ENCODE data around the gene SRR. TPM values are rescaled to one million over a fixed set of nuclear protein-coding genes. Genes with fewer than 3 reads are reported as not detected.
A peak's percentile ranks its signal among the peaks of the same experiment; 100 is the strongest.

The SRR gene
- total and polyA plus RNA-seq, 3 experiments from 2014 or later: 5.7 to 13.4 (median 11.7) TPM

DNA sequence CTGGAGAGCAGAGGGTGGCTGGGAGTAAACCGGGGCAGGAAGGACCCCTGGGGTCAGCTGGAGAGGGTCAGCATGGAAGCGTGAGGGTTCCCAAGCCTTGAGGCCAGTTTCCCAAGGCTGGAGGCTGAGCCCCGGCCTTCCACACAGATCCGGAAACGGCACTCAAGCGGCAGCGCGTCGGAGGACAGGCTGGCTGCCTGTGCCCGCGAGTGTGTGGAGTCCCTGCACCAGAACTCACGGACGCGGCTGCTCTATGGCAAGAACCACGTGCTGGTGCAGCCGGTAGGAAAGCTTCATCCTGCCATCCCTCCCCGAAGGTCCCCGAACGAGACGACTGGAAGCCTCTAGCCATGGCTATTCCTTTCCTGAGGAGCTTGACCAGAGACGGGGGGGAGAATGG lies 59.6 kb downstream of the SRR start:
- Mint-ChIP-seq H3K36me3 (peaks cover 0 to 75% (median 5%) of the 10 kb centered on the region in 3 donors), H3K27me3 (peaks cover 0 to 2% of the 10 kb centered on the region in 2 donors), H3K27ac (no peak overlapping the region), H3K4me3 (no peak overlapping the region), H3K9me3 (no peaks in the 10 kb centered on the region), H3K4me1 (no peaks in the 10 kb centered on the region)
- Histone ChIP-seq H3K9me3 (ENCODE audit: low read length) (no peaks in the 10 kb centered on the region), H3K27me3 (ENCODE audit: insufficient read depth, low read length, poor library complexity, severe bottlenecking) (no peaks in the 10 kb centered on the region), H3K4me1 (ENCODE audit: insufficient read depth, low read length) (no peaks in the 10 kb centered on the region), H3K27ac (ENCODE audit: low read depth, low read length) (no peak overlapping the region), H3K4me3 (ENCODE audit: low read length) (no peak overlapping the region), H3K36me3 (ENCODE audit: insufficient read depth, low read length) (peaks cover 6% of the 10 kb centered on the region)
- DNase-seq: no peak
- CTCF ChIA-PET: interaction anchor here (0.7 to 3.2 kb wide), 2 partner anchors 11 to 19 kb away, joined by 3 to 10 read pairs; no protein-coding TSS in a partner anchor
- POLR2A ChIA-PET: interaction anchor here (0.7 kb wide), 1 partner anchor 13 kb away, joined by 3 read pairs; no protein-coding TSS in a partner anchor

DNA sequence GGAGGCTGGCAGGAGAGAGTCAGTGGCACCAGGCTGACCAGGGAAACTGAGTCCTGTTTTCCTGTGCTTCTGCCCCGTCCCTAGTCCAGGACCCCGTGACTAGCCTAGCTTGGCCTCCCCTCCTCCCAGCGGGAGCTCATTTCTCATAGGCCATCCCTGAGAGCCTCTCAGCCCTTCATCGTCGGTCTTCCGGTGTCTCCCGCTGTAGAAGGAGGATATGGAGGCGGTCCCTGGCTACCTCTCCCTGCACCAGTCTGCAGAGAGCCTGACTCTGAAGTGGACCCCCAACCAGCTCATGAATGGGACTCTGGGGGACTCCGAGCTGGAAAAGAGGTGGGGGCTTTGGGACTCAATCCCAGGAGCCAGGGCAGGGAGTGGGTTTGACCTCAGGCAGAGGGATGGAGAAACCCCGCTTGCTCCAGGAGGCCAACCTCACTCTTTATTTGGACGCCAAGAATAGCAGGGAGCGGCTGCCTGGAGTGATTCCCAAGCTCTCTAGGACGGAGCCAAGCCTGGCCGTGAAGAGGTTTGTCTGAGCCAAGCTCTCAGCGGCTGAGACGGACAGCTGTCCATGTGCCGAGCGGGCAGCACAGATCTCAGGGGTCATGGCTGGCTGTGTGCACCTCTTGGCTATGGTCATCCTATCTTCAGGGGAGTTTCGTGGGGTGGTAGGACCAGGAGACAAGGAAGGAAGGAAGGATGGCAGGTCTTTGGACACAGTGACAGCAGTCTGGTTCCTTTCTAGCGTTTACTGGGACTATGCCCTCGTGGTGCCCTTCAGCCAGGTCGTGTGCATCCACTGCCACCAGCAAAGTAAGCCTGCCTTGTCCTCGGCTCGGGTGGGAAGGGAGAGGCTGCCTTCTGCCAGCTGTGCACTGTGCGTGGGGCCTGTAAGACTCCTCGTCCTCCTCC lies 60.4 kb downstream of the SRR start:
- Histone ChIP-seq H3K36me3 (ENCODE audit: insufficient read depth, low read length) (peaks cover 6% of the 10 kb centered on the region), H3K27ac (ENCODE audit: low read depth, low read length) (no peak overlapping the region), H3K9me3 (ENCODE audit: low read length) (no peaks in the 10 kb centered on the region), H3K27me3 (ENCODE audit: insufficient read depth, low read length, poor library complexity, severe bottlenecking) (no peaks in the 10 kb centered on the region), H3K4me1 (ENCODE audit: insufficient read depth, low read length) (no peaks in the 10 kb centered on the region), H3K4me3 (ENCODE audit: low read length) (no peak overlapping the region)
- Mint-ChIP-seq H3K27ac (no peak overlapping the region), H3K4me3 (no peak overlapping the region), H3K36me3 (peaks cover 0 to 74% (median 5%) of the 10 kb centered on the region in 3 donors), H3K27me3 (peaks cover 0 to 2% of the 10 kb centered on the region in 2 donors), H3K9me3 (no peaks in the 10 kb centered on the region), H3K4me1 (no peaks in the 10 kb centered on the region)
- ChIA-PET CTCF (interaction anchor here (0.7 to 3.2 kb wide), 2 partner anchors 11 to 18 kb away, joined by 3 to 10 read pairs; no protein-coding TSS in a partner anchor), POLR2A (interaction anchor here (0.7 kb wide), 1 partner anchor 14 kb away, joined by 3 read pairs; no protein-coding TSS in a partner anchor)
- DNase-seq: no peak

DNA sequence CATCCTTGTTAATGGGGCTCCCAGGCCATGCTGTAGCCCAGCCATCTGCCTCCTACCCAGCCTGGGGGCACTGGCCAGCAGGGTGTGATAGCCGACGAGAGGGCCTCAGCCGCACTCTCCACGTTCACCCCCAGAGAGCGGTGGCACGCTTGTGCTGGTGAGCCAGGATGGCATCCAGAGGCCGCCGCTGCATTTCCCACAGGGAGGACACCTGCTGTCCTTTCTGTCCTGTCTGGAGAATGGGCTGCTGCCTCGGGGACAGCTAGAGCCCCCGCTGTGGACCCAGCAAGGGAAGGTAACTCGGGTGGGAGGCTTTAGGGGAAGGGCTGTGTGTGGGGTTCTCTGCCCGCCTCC lies 61.0 kb downstream of the SRR start:
- Mint-ChIP-seq H3K9me3 (no peaks in the 10 kb centered on the region), H3K4me3 (no peak overlapping the region), H3K27ac (no peak overlapping the region), H3K27me3 (peaks cover 0 to 2% of the 10 kb centered on the region in 2 donors), H3K36me3 (peaks cover 0 to 70% (median 5%) of the 10 kb centered on the region in 3 donors), H3K4me1 (no peaks in the 10 kb centered on the region)
- Histone ChIP-seq H3K4me1 (ENCODE audit: insufficient read depth, low read length) (no peaks in the 10 kb centered on the region), H3K27ac (ENCODE audit: low read depth, low read length) (no peak overlapping the region), H3K36me3 (ENCODE audit: insufficient read depth, low read length) (peaks cover 6% of the 10 kb centered on the region), H3K27me3 (ENCODE audit: insufficient read depth, low read length, poor library complexity, severe bottlenecking) (no peaks in the 10 kb centered on the region), H3K9me3 (ENCODE audit: low read length) (no peaks in the 10 kb centered on the region), H3K4me3 (ENCODE audit: low read length) (no peak overlapping the region)
- no peak for DNase-seq
- ChIA-PET CTCF (interaction anchor here (1.1 to 3.2 kb wide), 2 partner anchors 12 to 18 kb away, joined by 4 to 10 read pairs; no protein-coding TSS in a partner anchor), POLR2A (no interaction called here)

DNA sequence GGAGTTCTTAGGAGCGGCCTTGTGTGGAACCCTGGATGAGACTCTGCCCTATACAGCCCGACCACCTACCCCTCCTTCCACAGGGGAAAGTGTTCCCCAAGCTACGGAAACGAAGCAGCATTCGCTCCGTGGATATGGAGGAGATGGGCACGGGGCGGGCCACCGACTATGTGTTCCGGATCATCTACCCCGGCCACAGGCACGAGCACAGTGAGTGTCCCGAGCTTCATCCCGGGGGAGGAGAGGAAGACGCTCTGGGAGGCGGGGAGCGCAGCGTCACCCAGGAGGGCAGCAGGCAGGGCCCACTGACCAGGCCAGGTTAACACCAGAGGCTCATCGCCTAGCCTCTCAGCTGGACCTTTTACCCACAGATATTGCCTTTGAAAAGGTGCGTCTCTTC lies 61.4 kb downstream of the SRR start:
- H3K4me1 ChIP-seq (ENCODE audit: insufficient read depth, low read length): no peaks in the 10 kb centered on the region
- H3K27ac Mint-ChIP-seq: no peak overlapping the region
- ChIA-PET POLR2A (no interaction called here), CTCF (interaction anchor here (1.1 to 3.2 kb wide), 2 partner anchors 12 to 17 kb away, joined by 4 to 10 read pairs; no protein-coding TSS in a partner anchor)
- DNase-seq: no peak
- H3K4me3 Mint-ChIP-seq: no peak overlapping the region
- no peak overlapping the region for H3K27ac ChIP-seq (ENCODE audit: low read depth, low read length)
- no peak overlapping the region for H3K4me3 ChIP-seq (ENCODE audit: low read length)
- H3K27me3 Mint-ChIP-seq: peaks cover 0 to 2% of the 10 kb centered on the region in 2 donors
- peaks cover 0 to 73% (median 5%) of the 10 kb centered on the region in 3 donors for H3K36me3 Mint-ChIP-seq
- H3K9me3 Mint-ChIP-seq: no peaks in the 10 kb centered on the region
- H3K4me1 Mint-ChIP-seq: no peaks in the 10 kb centered on the region
- H3K9me3 ChIP-seq (ENCODE audit: low read length): no peaks in the 10 kb centered on the region
- peaks cover 6% of the 10 kb centered on the region for H3K36me3 ChIP-seq (ENCODE audit: insufficient read depth, low read length)
- no peaks in the 10 kb centered on the region for H3K27me3 ChIP-seq (ENCODE audit: insufficient read depth, low read length, poor library complexity, severe bottlenecking)

DNA sequence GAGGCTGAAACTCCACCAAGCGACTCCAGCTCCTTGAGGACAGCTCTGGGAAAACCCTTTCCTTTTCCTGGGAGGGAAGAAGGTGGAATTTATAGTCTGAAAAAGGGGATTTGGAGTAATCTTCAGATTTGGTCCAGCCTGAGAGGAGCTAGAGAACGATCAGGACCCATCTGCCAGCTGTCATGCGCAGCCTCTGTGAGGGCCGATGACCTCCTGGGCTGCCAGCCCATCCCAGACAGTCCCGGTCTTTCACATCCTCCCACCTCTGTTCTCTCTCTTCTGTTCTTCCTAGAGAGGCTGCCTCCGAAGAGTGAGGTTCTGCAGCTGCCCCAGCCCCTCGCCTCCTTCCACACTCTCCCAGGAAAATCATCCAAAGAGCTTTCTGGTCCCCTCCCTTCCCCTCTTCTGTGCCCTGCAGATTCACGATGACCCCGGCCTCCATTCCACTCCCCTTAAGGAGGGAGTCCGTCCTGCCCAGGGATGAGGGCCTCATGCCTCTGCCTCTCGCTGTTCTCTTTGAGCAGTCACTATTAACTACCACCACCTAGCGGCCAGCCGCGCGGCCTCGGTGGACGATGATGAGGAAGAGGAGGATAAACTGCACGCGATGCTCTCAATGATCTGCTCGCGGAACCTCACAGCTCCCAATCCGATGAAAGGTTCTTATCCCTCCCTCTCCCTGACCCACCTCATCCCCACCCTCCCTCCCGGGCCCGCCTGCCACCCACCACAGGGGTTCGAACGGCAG lies 63.2 kb downstream of the SRR start:
- no peaks in the 10 kb centered on the region for H3K4me1 ChIP-seq (ENCODE audit: insufficient read depth, low read length)
- H3K9me3 ChIP-seq (ENCODE audit: low read length): no peaks in the 10 kb centered on the region
- H3K9me3 Mint-ChIP-seq: no peaks in the 10 kb centered on the region
- POLR2A ChIA-PET: no interaction called here
- H3K4me3 Mint-ChIP-seq: no peak overlapping the region
- no peaks in the 10 kb centered on the region for H3K4me1 Mint-ChIP-seq
- CTCF ChIA-PET: no interaction called here
- H3K27ac ChIP-seq (ENCODE audit: low read depth, low read length): no peak overlapping the region
- H3K27me3 Mint-ChIP-seq: no peaks in the 10 kb centered on the region
- H3K36me3 ChIP-seq (ENCODE audit: insufficient read depth, low read length): peaks cover 6% of the 10 kb centered on the region
- H3K4me3 ChIP-seq (ENCODE audit: low read length): no peak overlapping the region
- H3K27ac Mint-ChIP-seq: no peak overlapping the region
- no peak for DNase-seq
- H3K27me3 ChIP-seq (ENCODE audit: insufficient read depth, low read length, poor library complexity, severe bottlenecking): no peaks in the 10 kb centered on the region
- peaks cover 0 to 72% (median 2%) of the 10 kb centered on the region in 3 donors for H3K36me3 Mint-ChIP-seq

DNA sequence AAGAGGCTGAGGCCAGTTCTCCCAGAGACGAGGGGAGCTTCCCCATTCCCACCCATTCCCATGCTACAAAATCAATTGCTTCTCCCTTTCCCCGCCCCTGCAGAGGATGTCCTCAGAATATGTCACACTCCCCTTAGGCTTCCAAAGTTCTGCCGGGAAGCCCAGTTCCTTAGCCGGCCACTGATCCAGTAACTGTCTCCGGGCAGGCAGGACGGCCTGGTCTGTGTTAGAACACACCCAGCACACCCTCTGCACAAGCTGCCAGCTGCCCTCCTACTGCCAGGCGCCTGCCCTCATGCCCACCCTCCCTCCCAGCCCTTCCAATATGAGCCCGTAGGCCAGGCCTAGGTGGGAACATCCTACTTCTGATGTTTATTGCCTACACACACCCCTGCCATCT lies 64.6 kb downstream of the SRR start:
- H3K27me3 ChIP-seq (ENCODE audit: insufficient read depth, low read length, poor library complexity, severe bottlenecking): no peaks in the 10 kb centered on the region
- H3K4me3 Mint-ChIP-seq: no peak overlapping the region
- no peaks in the 10 kb centered on the region for H3K27me3 Mint-ChIP-seq
- H3K27ac Mint-ChIP-seq: peak overlapping the region in 1 of 8 donors; percentile 61
- no peak overlapping the region for H3K4me3 ChIP-seq (ENCODE audit: low read length)
- no peak for DNase-seq
- no peak overlapping the region for H3K27ac ChIP-seq (ENCODE audit: low read depth, low read length)
- peaks cover 0 to 70% (median 0%) of the 10 kb centered on the region in 3 donors for H3K36me3 Mint-ChIP-seq
- no peaks in the 10 kb centered on the region for H3K36me3 ChIP-seq (ENCODE audit: insufficient read depth, low read length)
- POLR2A ChIA-PET: interaction anchor here (0.5 kb wide), 1 partner anchor 1624 kb away, joined by 9 read pairs; no protein-coding TSS in a partner anchor
- no peaks in the 10 kb centered on the region for H3K4me1 Mint-ChIP-seq
- H3K4me1 ChIP-seq (ENCODE audit: insufficient read depth, low read length): no peaks in the 10 kb centered on the region
- H3K9me3 Mint-ChIP-seq: no peaks in the 10 kb centered on the region
- CTCF ChIA-PET: interaction anchor here (1.2 to 3.4 kb wide), 2 partner anchors 14 to 49 kb away, joined by 3 to 14 read pairs; no protein-coding TSS in a partner anchor
- no peaks in the 10 kb centered on the region for H3K9me3 ChIP-seq (ENCODE audit: low read length)

DNA sequence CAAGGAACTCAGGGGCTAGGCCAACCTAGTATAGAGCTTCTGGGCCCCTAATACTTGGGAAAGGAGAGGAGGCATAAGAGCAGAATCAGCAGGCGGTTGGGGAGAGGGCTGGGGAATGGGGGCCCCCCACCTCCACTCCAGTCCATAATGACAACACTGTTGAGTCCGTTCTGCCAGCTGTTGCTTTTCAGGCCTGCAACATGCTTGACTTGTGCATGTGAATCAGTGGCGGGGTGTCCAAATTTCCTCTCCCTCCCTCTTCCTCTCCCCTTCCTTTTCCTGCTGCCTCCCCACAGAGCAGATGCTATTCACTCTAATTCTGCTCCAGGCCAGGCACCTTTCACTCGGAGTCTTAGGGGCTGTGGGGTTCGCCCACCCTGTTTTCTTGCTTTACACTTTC lies 65.3 kb downstream of the SRR start:
- no peak overlapping the region for H3K27ac Mint-ChIP-seq

More for the DNA sequence above, 65.3 kb downstream of the SRR start:
- no peaks in the 10 kb centered on the region for H3K9me3 ChIP-seq (ENCODE audit: low read length)
- no peak overlapping the region for H3K27ac ChIP-seq (ENCODE audit: low read depth, low read length)
- Mint-ChIP-seq H3K4me3 (no peak overlapping the region), H3K27me3 (no peaks in the 10 kb centered on the region), H3K36me3 (peaks cover 0 to 70% (median 0%) of the 10 kb centered on the region in 3 donors), H3K4me1 (no peaks in the 10 kb centered on the region), H3K9me3 (no peaks in the 10 kb centered on the region)
- ChIA-PET POLR2A (no interaction called here), CTCF (interaction anchor here (1.2 to 3.4 kb wide), 2 partner anchors 13 to 48 kb away, joined by 3 to 14 read pairs; no protein-coding TSS in a partner anchor)
- DNase-seq: no peak
- H3K4me3 ChIP-seq (ENCODE audit: low read length): no peak overlapping the region
- no peaks in the 10 kb centered on the region for H3K36me3 ChIP-seq (ENCODE audit: insufficient read depth, low read length)
- H3K27me3 ChIP-seq (ENCODE audit: insufficient read depth, low read length, poor library complexity, severe bottlenecking): no peaks in the 10 kb centered on the region
- H3K4me1 ChIP-seq (ENCODE audit: insufficient read depth, low read length): no peaks in the 10 kb centered on the region

Data from CD8-positive, alpha-beta memory T cell (primary cell).